SU-DHL-6 (cell line): ENCODE data around the gene MSS51.

Experiments used
- H2AFZ ChIP-seq: fragments of 200-600 bp; sonication (generic); 2 replicates; pipeline ENCODE4 v1.6.1; 2014; ENCODE audit warnings: low read depth, mild to moderate bottlenecking, moderate library complexity, mixed read lengths, antibody characterized with exemption, low read length; ENCODE audit not compliant: severe bottlenecking
- H3F3A ChIP-seq: fragments of 200-600 bp; shearing (Covaris generic); 2 replicates; pipeline ENCODE4 v1.6.0; 2016; ENCODE audit warnings: antibody characterized with exemption, mild to moderate bottlenecking; ENCODE audit not compliant: insufficient read depth
- H3K27ac ChIP-seq: fragments of 200-600 bp; sonication (generic); 2 replicates; pipeline ENCODE4 v1.5.1; 2016; ENCODE audit warnings: low read depth, mild to moderate bottlenecking, low read length, moderate library complexity, mixed read lengths
- H3K27me3 ChIP-seq: fragments of 200-600 bp; sonication (generic), shearing (Covaris generic); 2 replicates; pipeline ENCODE4 v1.6.0; 2014; ENCODE audit warnings: mild to moderate bottlenecking, low read length
- H3K36me3 ChIP-seq: fragments of 200-600 bp; sonication (generic); 2 replicates; pipeline ENCODE4 v1.6.1; 2014; ENCODE audit warnings: mild to moderate bottlenecking, low read length, mixed read lengths
- H3K4me2 ChIP-seq: fragments of 300-600, 200-600 bp; shearing (Covaris generic), sonication (generic); 2 replicates; pipeline ENCODE4 v1.6.0; 2014; ENCODE audit warnings: low read length, low read depth, mild to moderate bottlenecking; ENCODE audit not compliant: poor library complexity, severe bottlenecking
- H3K4me3 ChIP-seq: fragments of 200-600 bp; sonication (generic); 2 replicates; pipeline ENCODE4 v1.5.1; 2014; ENCODE audit warnings: antibody characterized with exemption, low read length, mild to moderate bottlenecking, mixed read lengths; ENCODE audit not compliant: insufficient read depth, poor library complexity, severe bottlenecking
- H3K79me2 ChIP-seq: fragments of 200-600 bp; sonication (generic); 2 replicates; pipeline ENCODE4 v1.6.1; 2014; ENCODE audit warnings: mild to moderate bottlenecking, low read length, moderate library complexity; ENCODE audit not compliant: insufficient read depth
- H3K9ac ChIP-seq: fragments of 200-600 bp; sonication (generic); 2 replicates; pipeline ENCODE4 v1.7.0; 2014; ENCODE audit warnings: mild to moderate bottlenecking, low read length
- H3K9me2 ChIP-seq: fragments of 200-600 bp; sonication (generic); replicated peaks from 2 replicates; pipeline ENCODE4 v1.6.1; 2014; ENCODE audit warnings: low read length; ENCODE audit not compliant: insufficient read depth
- H3K9me3 ChIP-seq: fragments of 200-600 bp; sonication (generic); 2 replicates; pipeline ENCODE4 v1.6.1; 2014; ENCODE audit warnings: low read length, mixed read lengths; ENCODE audit not compliant: insufficient read depth
- H4K20me1 ChIP-seq: fragments of 200-600 bp; sonication (generic); 2 replicates; pipeline ENCODE4 v1.6.1; 2014; ENCODE audit warnings: low read depth, mild to moderate bottlenecking, antibody characterized with exemption, low read length, moderate library complexity, mixed read lengths
- CTCF ChIP-seq: fragments of 200-600 bp; sonication (generic); IDR thresholded peaks from one replicate; pipeline ENCODE4 v1.5.1; 2017; ENCODE audit warnings: antibody characterized with exemption, mild to moderate bottlenecking, low read length, moderate library complexity; ENCODE audit not compliant: insufficient read depth, poor library complexity, severe bottlenecking
- EZH2phosphoT487 ChIP-seq: fragments of 200-600 bp; sonication (generic), shearing (Covaris generic); conservative IDR thresholded peaks from 2 replicates; pipeline ENCODE4 v1.6.1; 2018; ENCODE audit warnings: mild to moderate bottlenecking, antibody characterized with exemption, low read length, moderate library complexity, mixed read lengths

The MSS51 gene

GRCh38 chr10:73404690-73405089 lies 28.7 kb downstream of the MSS51 start:
- Histone ChIP-seq H3K79me2 (peaks cover 87% of the 10 kb centered on the region), H3K36me3 (no peaks in the 10 kb centered on the region), H3K27me3 (no peaks in the 10 kb centered on the region), H2AFZ (no peak overlapping the region), H3K9me2 (no peaks in the 10 kb centered on the region), H3F3A (no peaks in the 10 kb centered on the region), H3K4me3 (no peak overlapping the region), H3K9me3 (no peaks in the 10 kb centered on the region), H4K20me1 (peaks cover 4% of the 10 kb centered on the region; the same call in 1 of the 2 replicates), H3K4me2 (no peak overlapping the region), H3K27ac (no peak overlapping the region), H3K9ac (no peak overlapping the region)
- no peak for TF ChIP-seq EZH2phosphoT487
- TF ChIP-seq CTCF: no peak

GRCh38 chr10:73401636-73402035 lies 31.7 kb downstream of the MSS51 start:
- H3K4me3 ChIP-seq: no peak overlapping the region
- H3F3A ChIP-seq: 0 out of 2 replicates have a peak, but pooled peaks cover 3% of the 10 kb centered on the region
- H3K9me2 ChIP-seq: no peaks in the 10 kb centered on the region
- no peak overlapping the region for H2AFZ ChIP-seq
- H3K9me3 ChIP-seq: no peaks in the 10 kb centered on the region
- H3K9ac ChIP-seq: no peak overlapping the region
- peaks cover 5% of the 10 kb centered on the region; the same call in 1 of the 2 replicates for H3K36me3 ChIP-seq
- H3K79me2 ChIP-seq: peaks cover 56% of the 10 kb centered on the region
- no peak for TF ChIP-seq EZH2phosphoT487
- TF ChIP-seq CTCF: no peak
- no peaks in the 10 kb centered on the region for H4K20me1 ChIP-seq
- no peak overlapping the region for H3K27ac ChIP-seq
- no peaks in the 10 kb centered on the region for H3K27me3 ChIP-seq
- H3K4me2 ChIP-seq: no peak overlapping the region

GRCh38 chr10:73399063-73399462 lies 34.3 kb downstream of the MSS51 start:
- no peak overlapping the region for H3K27ac ChIP-seq
- no peaks in the 10 kb centered on the region for H3K9me2 ChIP-seq
- H3K36me3 ChIP-seq: peaks cover 18% of the 10 kb centered on the region; the same call in 1 of the 2 replicates
- no peak overlapping the region for H3K4me2 ChIP-seq
- no peaks in the 10 kb centered on the region for H3K9me3 ChIP-seq
- H3F3A ChIP-seq: 0 out of 2 replicates have a peak, but pooled peaks cover 3% of the 10 kb centered on the region
- no peak overlapping the region for H3K9ac ChIP-seq
- H3K27me3 ChIP-seq: no peaks in the 10 kb centered on the region
- no peak overlapping the region for H2AFZ ChIP-seq
- H3K4me3 ChIP-seq: no peak overlapping the region
- TF ChIP-seq EZH2phosphoT487 (no peak), CTCF (no peak)
- H3K79me2 ChIP-seq: peaks cover 36% of the 10 kb centered on the region
- no peaks in the 10 kb centered on the region for H4K20me1 ChIP-seq
